PFSK-1 (cell line): Measurements from ENCODE around the gene PTH2R.

Experiments
- FOXP2 ChIP-seq: optimal IDR thresholded peaks from 2 replicates; pipeline ENCODE3; 2011; ENCODE audit warnings: borderline replicate concordance, control low read depth, inconsistent platforms; ENCODE audit not compliant: insufficient read depth; ENCODE audit errors: extremely low read length, extremely low read depth
- POLR2AphosphoS5 ChIP-seq: IDR thresholded peaks from 2 replicates; pipeline ENCODE4 v1.6.1; 2012; ENCODE audit warnings: low read depth, mild to moderate bottlenecking, control low read depth, low read length, moderate library complexity
- REST ChIP-seq, 2 experiments: IDR thresholded peaks; 2 replicates each; pipeline versions ENCODE4 v1.6.1 to v1.8.0; 2011 to 2012; ENCODE audit warnings: low read depth in 2 of 2, low read length in 2 of 2, control low read depth in 1 of 2, inconsistent platforms in 1 of 2, mild to moderate bottlenecking in 1 of 2, moderate library complexity in 1 of 2; ENCODE audit not compliant: insufficient read depth in 1 of 2
- SIN3A ChIP-seq: IDR thresholded peaks from 2 replicates; pipeline ENCODE4 v1.6.1; 2012; ENCODE audit warnings: mild to moderate bottlenecking, low read length, moderate library complexity, borderline replicate concordance; ENCODE audit not compliant: insufficient read depth
- TAF1 ChIP-seq: IDR thresholded peaks from 2 replicates; pipeline ENCODE4 v1.6.1; 2012; ENCODE audit warnings: low read length, control low read depth, borderline replicate concordance; ENCODE audit not compliant: insufficient read depth

The PTH2R gene

GRCh38 chr2:208440716-208441115 lies 34.1 kb downstream of the PTH2R start:
- TF ChIP-seq SIN3A (no peak), REST (IDR thresholded peaks at IDR 0.05; ENCODE audit: insufficient read depth in 1 of 2, low read depth in 2 of 2, low read length in 2 of 2) (no peak), POLR2AphosphoS5 (no peak), FOXP2 (no peak), TAF1 (no peak)

GRCh38 chr2:208441951-208442350 lies 35.4 kb downstream of the PTH2R start:
- TF ChIP-seq SIN3A (no peak), FOXP2 (no peak), POLR2AphosphoS5 (no peak), TAF1 (no peak), REST (IDR thresholded peaks at IDR 0.05; ENCODE audit: insufficient read depth in 1 of 2, low read depth in 2 of 2, low read length in 2 of 2) (no peak)

GRCh38 chr2:208451061-208451460 lies 44.5 kb downstream of the PTH2R start:
- no peak for TF ChIP-seq POLR2AphosphoS5
- no peak for TF ChIP-seq TAF1
- no peak for TF ChIP-seq SIN3A
- no peak for TF ChIP-seq FOXP2
- no peak for TF ChIP-seq REST (IDR thresholded peaks at IDR 0.05; ENCODE audit: insufficient read depth in 1 of 2, low read depth in 2 of 2, low read length in 2 of 2)

GRCh38 chr2:208454861-208455260 lies 48.3 kb downstream of the PTH2R start:
- TF ChIP-seq FOXP2 (no peak), SIN3A (no peak), REST (IDR thresholded peaks at IDR 0.05; ENCODE audit: insufficient read depth in 1 of 2, low read depth in 2 of 2, low read length in 2 of 2) (no peak), POLR2AphosphoS5 (no peak), TAF1 (no peak)

GRCh38 chr2:208463721-208464120 lies 57.1 kb downstream of the PTH2R start:
- TF ChIP-seq TAF1 (no peak), FOXP2 (no peak), SIN3A (no peak)
